Mammary epithelial cell (primary cell): ENCODE data around the gene IL25.

Experiments
- EZH2 ChIP-seq: IDR thresholded peaks from 2 replicates; pipeline ENCODE4 v1.6.1; 2012; ENCODE audit warnings: low read length, inconsistent platforms, borderline replicate concordance
- TF ChIP-seq, protein P1 (sequence below), 2 donors: IDR thresholded peaks in 1 of 2; conservative IDR thresholded peaks in 1 of 2; 2 replicates each; pipeline ENCODE4 v1.5.1; 2011 to 2012; ENCODE audit warnings: inconsistent platforms in 2 of 2, low read length in 2 of 2, mild to moderate bottlenecking in 2 of 2, control low read depth in 1 of 2, low read depth in 1 of 2; ENCODE audit not compliant: insufficient read depth in 1 of 2; ENCODE audit errors: extremely low read depth in 1 of 2

DNA sequence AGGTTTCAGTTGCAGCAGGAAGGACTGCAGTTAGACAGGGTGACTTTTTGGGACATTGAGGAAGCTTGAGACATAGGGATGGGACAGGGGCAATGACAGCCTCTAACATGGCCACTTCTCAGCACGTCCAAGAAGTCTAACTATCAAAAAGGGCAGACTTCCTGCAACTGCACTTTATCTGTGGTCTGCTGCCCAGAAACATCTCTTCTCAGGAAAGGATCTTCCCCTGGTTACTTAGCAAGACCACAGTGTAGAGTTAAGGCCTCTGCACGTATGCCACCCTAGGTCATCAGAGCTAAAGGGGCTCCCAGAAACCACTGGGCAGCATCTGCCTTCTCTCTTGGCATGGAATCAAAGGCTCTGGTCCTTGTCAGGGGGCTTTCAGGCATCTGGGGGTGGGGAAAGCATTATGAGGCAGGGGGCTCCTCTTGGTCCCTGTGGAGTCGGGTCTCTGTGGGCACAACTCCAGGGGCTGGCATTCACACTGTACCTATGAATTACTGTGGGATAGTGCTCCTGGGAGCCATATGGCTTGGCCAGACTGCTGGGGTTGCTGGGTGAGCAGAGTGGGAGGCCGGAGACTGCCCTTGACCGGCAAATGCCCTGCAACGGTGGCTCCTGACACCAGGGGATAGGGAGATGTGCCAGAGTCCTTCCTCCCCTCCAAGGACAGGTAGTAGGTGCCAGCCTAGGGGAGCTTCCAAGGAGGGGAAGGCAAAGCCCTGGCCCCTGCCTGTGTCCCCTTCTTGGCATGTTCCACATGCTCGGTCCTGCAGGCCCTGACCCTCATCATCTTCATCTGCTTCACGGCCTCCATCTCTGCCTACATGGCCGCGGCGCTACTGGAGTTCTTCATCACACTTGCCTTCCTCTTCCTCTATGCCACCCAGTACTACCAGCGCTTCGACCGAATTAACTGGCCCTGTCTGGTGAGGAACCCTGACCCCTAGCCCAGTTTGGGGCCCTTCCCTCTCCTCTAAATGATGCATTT is 5.3 kb downstream of the IL25 start:
- TF ChIP-seq, protein P1, sequence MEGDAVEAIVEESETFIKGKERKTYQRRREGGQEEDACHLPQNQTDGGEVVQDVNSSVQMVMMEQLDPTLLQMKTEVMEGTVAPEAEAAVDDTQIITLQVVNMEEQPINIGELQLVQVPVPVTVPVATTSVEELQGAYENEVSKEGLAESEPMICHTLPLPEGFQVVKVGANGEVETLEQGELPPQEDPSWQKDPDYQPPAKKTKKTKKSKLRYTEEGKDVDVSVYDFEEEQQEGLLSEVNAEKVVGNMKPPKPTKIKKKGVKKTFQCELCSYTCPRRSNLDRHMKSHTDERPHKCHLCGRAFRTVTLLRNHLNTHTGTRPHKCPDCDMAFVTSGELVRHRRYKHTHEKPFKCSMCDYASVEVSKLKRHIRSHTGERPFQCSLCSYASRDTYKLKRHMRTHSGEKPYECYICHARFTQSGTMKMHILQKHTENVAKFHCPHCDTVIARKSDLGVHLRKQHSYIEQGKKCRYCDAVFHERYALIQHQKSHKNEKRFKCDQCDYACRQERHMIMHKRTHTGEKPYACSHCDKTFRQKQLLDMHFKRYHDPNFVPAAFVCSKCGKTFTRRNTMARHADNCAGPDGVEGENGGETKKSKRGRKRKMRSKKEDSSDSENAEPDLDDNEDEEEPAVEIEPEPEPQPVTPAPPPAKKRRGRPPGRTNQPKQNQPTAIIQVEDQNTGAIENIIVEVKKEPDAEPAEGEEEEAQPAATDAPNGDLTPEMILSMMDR (conservative IDR thresholded peaks at IDR 0.05 in 1 of 2, IDR thresholded peaks at IDR 0.05 in 1 of 2; ENCODE audit: extremely low read depth in 1 of 2, insufficient read depth in 1 of 2, low read depth in 1 of 2, low read length in 2 of 2) = no peak
- TF ChIP-seq EZH2 = no peak
